Breast epithelium (tissue), 3 donors: ENCODE measurements around the gene RIMBP2.

Experiments used
- POLR2A ChIP-seq: fragments of 450-650 bp; IDR thresholded peaks from one replicate; pipeline ENCODE4 v1.6.1; 2016; ENCODE audit warnings: antibody characterized with exemption, mild to moderate bottlenecking, moderate library complexity
- TF ChIP-seq, protein P1 (sequence below), 3 donors: fragments of 450-650 bp; IDR thresholded peaks; one replicate each; pipeline ENCODE4 v1.5.1; 2016 to 2017; ENCODE audit warnings: antibody characterized with exemption in 3 of 3, mild to moderate bottlenecking in 3 of 3, moderate library complexity in 3 of 3

DNA sequence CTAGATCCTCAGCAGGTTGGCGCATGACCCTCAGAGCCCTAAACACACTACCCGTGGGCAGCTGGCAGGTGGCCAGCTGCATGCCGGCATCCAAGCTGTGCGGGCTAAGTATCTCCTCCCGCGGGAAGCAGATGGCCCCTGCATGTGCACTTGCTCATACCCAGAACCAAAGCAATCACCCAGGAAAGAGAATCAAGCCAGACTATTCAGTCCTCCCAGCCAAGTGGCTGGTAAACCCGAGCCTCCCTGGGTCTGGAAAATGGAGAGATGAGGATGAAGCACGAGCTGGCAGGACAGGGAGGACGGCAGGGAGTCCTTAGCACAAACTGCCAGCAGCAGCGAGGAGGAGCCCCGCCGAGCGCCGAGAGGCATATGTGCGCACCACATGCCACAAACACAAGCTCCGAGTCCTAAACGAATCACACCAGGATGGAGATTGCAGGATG is 139.7 kb downstream of the RIMBP2 start:
- TF ChIP-seq, protein P1, sequence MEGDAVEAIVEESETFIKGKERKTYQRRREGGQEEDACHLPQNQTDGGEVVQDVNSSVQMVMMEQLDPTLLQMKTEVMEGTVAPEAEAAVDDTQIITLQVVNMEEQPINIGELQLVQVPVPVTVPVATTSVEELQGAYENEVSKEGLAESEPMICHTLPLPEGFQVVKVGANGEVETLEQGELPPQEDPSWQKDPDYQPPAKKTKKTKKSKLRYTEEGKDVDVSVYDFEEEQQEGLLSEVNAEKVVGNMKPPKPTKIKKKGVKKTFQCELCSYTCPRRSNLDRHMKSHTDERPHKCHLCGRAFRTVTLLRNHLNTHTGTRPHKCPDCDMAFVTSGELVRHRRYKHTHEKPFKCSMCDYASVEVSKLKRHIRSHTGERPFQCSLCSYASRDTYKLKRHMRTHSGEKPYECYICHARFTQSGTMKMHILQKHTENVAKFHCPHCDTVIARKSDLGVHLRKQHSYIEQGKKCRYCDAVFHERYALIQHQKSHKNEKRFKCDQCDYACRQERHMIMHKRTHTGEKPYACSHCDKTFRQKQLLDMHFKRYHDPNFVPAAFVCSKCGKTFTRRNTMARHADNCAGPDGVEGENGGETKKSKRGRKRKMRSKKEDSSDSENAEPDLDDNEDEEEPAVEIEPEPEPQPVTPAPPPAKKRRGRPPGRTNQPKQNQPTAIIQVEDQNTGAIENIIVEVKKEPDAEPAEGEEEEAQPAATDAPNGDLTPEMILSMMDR (IDR thresholded peaks at IDR 0.05) = no peak
- no peak for TF ChIP-seq POLR2A
